Prostate gland (tissue), 2 donors: Measurements from ENCODE around the gene TRPC1.
"Not testable (repeated sequence)": the region's sequence is repeated elsewhere in the genome, so short reads cannot be mapped to it uniquely, and the experiment has no call there.

Source experiments
- CTCF ChIP-seq, 4 experiments: fragments of 200-600 bp in 2 of 4; fragments of 450-650 bp in 2 of 4; sonication (generic) in 2 of 4; IDR thresholded peaks; 1 replicate in 3 of 4; 2 replicates in 1 of 4; pipeline ENCODE4 v1.5.1; 2016 to 2019; ENCODE audit warnings: antibody characterized with exemption in 4 of 4, mild to moderate bottlenecking in 2 of 4, moderate library complexity in 2 of 4
- POLR2A ChIP-seq: fragments of 450-650 bp; IDR thresholded peaks from one replicate; pipeline ENCODE4 v1.6.1; 2016; ENCODE audit warnings: antibody characterized with exemption, mild to moderate bottlenecking
- POLR2AphosphoS5 ChIP-seq: sonication (generic); formaldehyde crosslinking; IDR thresholded peaks from one replicate; pipeline ENCODE4 v1.6.1; 2017; ENCODE audit warnings: antibody characterized with exemption

GRCh38 chr3:142750531-142750930, 26.7 kb downstream of the TRPC1 start:
- TF ChIP-seq CTCF (IDR thresholded peaks at IDR 0.05); POLR2A; POLR2AphosphoS5: not testable (repeated sequence)
